ENCODE results near the gene SNCA. TPM values are rescaled to one million over a fixed set of nuclear protein-coding genes. Genes with fewer than 3 reads are reported as not detected.

Gene SNCA
- total and polyA plus RNA-seq, 2 of the 8 experiments (the other 6 are each of a cell fraction or from before 2014, with no cell fraction given), result 8.5 to 16.8 TPM

DNA sequence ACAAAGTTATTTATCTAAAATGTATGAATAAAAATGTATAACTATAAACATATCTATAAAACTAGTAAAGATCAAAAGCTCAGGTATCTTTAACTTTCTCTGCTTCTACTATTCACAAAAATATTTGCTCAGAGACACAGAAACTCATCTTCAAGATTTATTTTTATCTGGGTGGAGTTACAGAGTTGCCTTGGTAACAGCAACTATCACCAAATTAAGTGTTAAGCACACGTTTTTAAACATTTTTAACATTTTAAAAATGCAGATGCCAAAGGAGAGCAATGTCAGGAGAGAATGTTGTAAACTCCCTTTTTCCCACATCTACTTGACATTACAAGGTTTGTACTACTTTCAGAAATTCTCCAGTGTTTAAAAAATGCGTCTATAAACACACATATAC, 71.4 kb downstream of the SNCA start:
- Histone ChIP-seq H3K36me3 (ENCODE audit: control insufficient read depth in 2 of 4, insufficient read depth in 4 of 4, low read length in 3 of 4) (no peaks in the 10 kb centered on the region), H3K4me1 (replicated peaks in 1 of 4; ENCODE audit: control insufficient read depth in 3 of 4, insufficient read depth in 4 of 4, low read length in 3 of 4) (no peaks in the 10 kb centered on the region), H2BK15ac (ENCODE audit: low read length) (no peak overlapping the region), H4K5ac (ENCODE audit: insufficient read length, low read depth, low read length) (no peak overlapping the region), H2BK5ac (ENCODE audit: low read depth, low read length) (no peak overlapping the region), H3K9me3 (ENCODE audit: insufficient read depth in 2 of 2, low read depth in 1 of 2, low read length in 1 of 2) (no peaks in the 10 kb centered on the region), H2AFZ (ENCODE audit: low read length) (no peak overlapping the region), H3K27me3 (replicated peaks in 1 of 4; ENCODE audit: control insufficient read depth in 3 of 4, extremely low read depth in 1 of 4, insufficient read depth in 3 of 4, low read length in 3 of 4) (no peaks in the 10 kb centered on the region), H3K56ac (replicated peaks; ENCODE audit: insufficient read length, low read depth, low read length) (no peak overlapping the region), H3K18ac (ENCODE audit: extremely low read depth, low read length) (no peak overlapping the region), H4K8ac (ENCODE audit: extremely low read depth, insufficient read depth, low read length) (no peak overlapping the region), H2BK12ac (ENCODE audit: low read depth, low read length) (no peak overlapping the region), H3K9ac (replicated peaks in 1 of 4; ENCODE audit: extremely low read depth in 1 of 4, low read depth in 3 of 4, low read length in 3 of 4) (no peak overlapping the region), H3K79me1 (ENCODE audit: low read depth, low read length) (no peaks in the 10 kb centered on the region), H3K79me2 (ENCODE audit: control insufficient read depth in 1 of 2, insufficient read depth in 2 of 2, low read length in 2 of 2) (no peaks in the 10 kb centered on the region), H3K23me2 (ENCODE audit: low read depth, low read length) (no peaks in the 10 kb centered on the region), H3K4ac (replicated peaks; ENCODE audit: insufficient read length, low read depth, low read length) (no peak overlapping the region), H2BK20ac (ENCODE audit: low read length) (no peak overlapping the region), H4K20me1 (replicated peaks in 1 of 2; ENCODE audit: control insufficient read depth in 1 of 2, insufficient read depth in 2 of 2, low read length in 2 of 2) (no peaks in the 10 kb centered on the region), H3K14ac (ENCODE audit: insufficient read length) (no peak overlapping the region), H4K91ac (replicated peaks; ENCODE audit: insufficient read length, low read length) (no peak overlapping the region), H2AK5ac (ENCODE audit: low read depth, low read length) (no peak overlapping the region), H2BK120ac (replicated peaks; ENCODE audit: low read depth, low read length) (no peak overlapping the region), H3K27ac (ENCODE audit: low read depth, low read length) (no peak overlapping the region), H3K23ac (ENCODE audit: insufficient read length) (no peak overlapping the region), H3K4me2 (ENCODE audit: insufficient read depth in 1 of 2, low read depth in 2 of 2, low read length in 2 of 2) (no peak overlapping the region), H3K4me3 (ENCODE audit: extremely low read depth in 1 of 4, insufficient read depth in 2 of 4, low read depth in 3 of 4, low read length in 4 of 4) (no peak overlapping the region)
- CTCF ChIA-PET (ENCODE audit: partially characterized antibody), result no interaction called here
- FAIRE-seq (no peak), DNase-seq (ENCODE audit: low read depth in 1 of 2, low spot score in 2 of 2) (no peak)
- 83% methylated on average over 2 of the region's 2 CpGs; no CpG with 5 or more reads in 1 of the 2 experiments for WGBS, 2 experiments (ENCODE audit: extremely low coverage in 1 of 2, insufficient coverage in 1 of 2, insufficient read length in 1 of 2, insufficient replicate concordance in 2 of 2, low coverage in 1 of 2, low lambda C conversion rate in 2 of 2, missing lambda C conversion rate in 1 of 2)
- POLR2A ChIA-PET (ENCODE audit: partially characterized antibody), result no interaction called here
- TF ChIP-seq HDAC2 (IDR thresholded peaks at IDR 0.05; ENCODE audit: borderline replicate concordance in 1 of 2, low read depth in 2 of 2, low read length in 2 of 2) (no peak), TBP (IDR thresholded peaks at IDR 0.05; ENCODE audit: low read depth, low read length) (no peak), PHF8 (conservative IDR thresholded peaks at IDR 0.05; ENCODE audit: low read depth, low read length) (no peak), SP4 (IDR thresholded peaks at IDR 0.05; ENCODE audit: low read length) (no peak), SRF (IDR thresholded peaks at IDR 0.05; ENCODE audit: low read depth, low read length) (no peak), BACH1 (IDR thresholded peaks at IDR 0.05; ENCODE audit: low read length) (no peak), CREB1 (IDR thresholded peaks at IDR 0.05) (no peak), GTF2F1 (IDR thresholded peaks at IDR 0.05; ENCODE audit: borderline replicate concordance, low read depth, low read length) (no peak), KDM5A (IDR thresholded peaks at IDR 0.05; ENCODE audit: low read length) (no peak), CBX8 (IDR thresholded peaks at IDR 0.05; ENCODE audit: borderline replicate concordance, low read depth, low read length) (no peak), TAF7 (optimal IDR thresholded peaks at IDR 0.05; ENCODE audit: borderline replicate concordance, low read depth, low read length) (no peak), SP1 (IDR thresholded peaks at IDR 0.05; ENCODE audit: low read depth, low read length) (no peak), EZH2 (IDR thresholded peaks at IDR 0.05; ENCODE audit: low read depth, low read length, severe bottlenecking) (no peak)
